Omental fat pad (tissue), 4 donors: ENCODE data around the gene JMJD1C. TPM values are rescaled to one million over a fixed set of nuclear protein-coding genes. Genes with fewer than 3 reads are reported as not detected.

Experiments used
- ATAC-seq: fragments of 150-250 bp; one replicate; pipeline ENCODE4 v1.9.1; 2016; ENCODE audit warnings: mild to moderate bottlenecking, moderate library complexity; ENCODE audit not compliant: low FRiP score
- DNase-seq: peaks from one replicate; pipeline ENCODE4 v3.0.0-alpha.2; 2019; ENCODE audit warnings: low spot score
- total RNA-seq, 4 donors: library from RNA; depleted of rRNA; stranded (reverse); fragments of >200 nt; gene quantifications; one replicate each; pipeline ENCODE4 v1.1.0, GENCODE V29; 2016
- TF ChIP-seq, protein P1 (sequence below), 3 donors: fragments of 450-650 bp; IDR thresholded peaks; one replicate each; pipeline ENCODE4 v1.5.1; 2016 to 2017; ENCODE audit warnings: antibody characterized with exemption in 3 of 3, mild to moderate bottlenecking in 3 of 3, moderate library complexity in 2 of 3

The JMJD1C gene
- total RNA-seq, 4 donors from 2014 or later, result 99.8 to 179 (median 149) TPM

DNA sequence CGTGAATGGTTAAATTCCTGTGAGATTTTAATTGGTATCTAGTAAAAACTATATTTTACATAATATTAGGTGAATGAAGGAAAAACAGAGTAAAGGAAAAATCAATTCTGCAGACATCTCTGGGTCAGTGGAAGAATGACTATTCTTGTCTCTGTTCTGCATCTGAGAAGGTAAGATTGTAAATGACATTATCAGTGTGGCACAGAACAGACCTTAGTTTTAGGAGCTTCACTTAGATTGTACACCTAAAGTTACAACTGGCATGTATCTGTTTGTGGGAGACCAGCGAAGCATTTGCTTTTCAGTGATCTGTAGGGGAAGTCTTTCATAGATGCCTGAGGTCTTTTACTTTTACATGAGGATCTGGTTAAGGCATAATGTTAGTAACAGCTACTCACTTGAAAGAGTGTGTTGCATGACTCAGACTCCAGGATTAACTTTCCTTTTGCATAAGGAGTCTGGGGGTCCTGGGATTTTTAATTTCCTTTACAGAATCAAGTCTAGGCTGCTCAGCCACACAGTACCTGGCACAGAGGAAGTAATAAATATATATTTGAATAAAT, 56.2 kb downstream of the JMJD1C start:
- DNase-seq, result no peak
- ATAC-seq, result no peak
- TF ChIP-seq, protein P1, sequence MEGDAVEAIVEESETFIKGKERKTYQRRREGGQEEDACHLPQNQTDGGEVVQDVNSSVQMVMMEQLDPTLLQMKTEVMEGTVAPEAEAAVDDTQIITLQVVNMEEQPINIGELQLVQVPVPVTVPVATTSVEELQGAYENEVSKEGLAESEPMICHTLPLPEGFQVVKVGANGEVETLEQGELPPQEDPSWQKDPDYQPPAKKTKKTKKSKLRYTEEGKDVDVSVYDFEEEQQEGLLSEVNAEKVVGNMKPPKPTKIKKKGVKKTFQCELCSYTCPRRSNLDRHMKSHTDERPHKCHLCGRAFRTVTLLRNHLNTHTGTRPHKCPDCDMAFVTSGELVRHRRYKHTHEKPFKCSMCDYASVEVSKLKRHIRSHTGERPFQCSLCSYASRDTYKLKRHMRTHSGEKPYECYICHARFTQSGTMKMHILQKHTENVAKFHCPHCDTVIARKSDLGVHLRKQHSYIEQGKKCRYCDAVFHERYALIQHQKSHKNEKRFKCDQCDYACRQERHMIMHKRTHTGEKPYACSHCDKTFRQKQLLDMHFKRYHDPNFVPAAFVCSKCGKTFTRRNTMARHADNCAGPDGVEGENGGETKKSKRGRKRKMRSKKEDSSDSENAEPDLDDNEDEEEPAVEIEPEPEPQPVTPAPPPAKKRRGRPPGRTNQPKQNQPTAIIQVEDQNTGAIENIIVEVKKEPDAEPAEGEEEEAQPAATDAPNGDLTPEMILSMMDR (IDR thresholded peaks at IDR 0.05), result no peak

DNA sequence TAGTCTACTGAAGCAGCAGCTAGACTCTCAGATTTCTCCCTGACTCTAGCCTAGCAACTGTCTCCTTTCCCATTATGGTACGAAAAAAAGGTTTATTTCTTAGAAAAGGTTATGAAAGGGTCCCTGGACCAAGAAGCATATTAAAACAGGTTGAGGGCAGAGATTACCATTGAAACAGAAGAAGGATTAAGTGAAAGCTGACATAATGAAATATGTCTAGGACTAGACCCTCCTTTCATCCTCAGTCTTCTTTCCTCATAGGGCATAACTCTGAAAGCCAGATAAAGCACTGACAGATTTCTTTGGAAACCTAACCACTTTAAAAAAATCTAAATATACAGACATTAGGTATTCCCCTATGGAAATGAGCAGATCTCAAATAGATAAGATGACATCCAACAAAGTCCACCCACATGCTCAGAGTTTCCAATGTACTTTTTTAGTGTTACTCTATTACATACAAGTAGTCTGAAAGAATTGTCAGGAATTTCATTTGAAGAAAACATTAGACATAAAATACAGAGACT, 58.6 kb downstream of the JMJD1C start:
- ATAC-seq, result no peak
- no peak for DNase-seq
- TF ChIP-seq, protein P1 (IDR thresholded peaks at IDR 0.05), result no peak

DNA sequence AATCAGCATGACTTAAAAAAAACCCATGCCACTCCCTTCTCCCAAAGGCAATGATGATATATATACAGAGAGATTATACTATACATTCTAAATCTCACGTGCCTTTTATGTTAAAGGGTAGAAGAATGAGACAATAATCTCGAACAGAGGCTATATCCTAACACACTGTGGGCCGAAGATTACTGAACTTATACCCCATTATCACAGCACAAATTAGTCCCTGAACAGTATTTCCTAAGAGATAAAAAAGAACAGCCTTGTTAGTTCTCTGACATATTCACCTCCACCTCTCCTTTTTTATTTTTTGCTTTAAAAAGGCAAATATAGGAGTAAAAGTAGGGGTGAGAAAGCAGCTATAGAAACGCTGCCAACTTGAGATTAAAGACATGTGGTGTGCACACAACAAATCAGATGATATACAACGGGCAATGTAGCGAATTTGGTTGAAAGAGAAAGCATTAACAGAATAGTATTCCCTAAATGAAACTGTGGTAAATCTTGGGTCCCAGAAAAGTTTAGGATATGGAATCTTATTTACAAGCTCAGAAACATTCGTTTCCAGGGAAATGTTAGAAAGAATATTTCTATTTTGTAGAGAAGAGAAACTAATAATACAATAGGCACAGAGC, 69.5 kb downstream of the JMJD1C start:
- ATAC-seq (no peak), DNase-seq (no peak)
- TF ChIP-seq, protein P1 (IDR thresholded peaks at IDR 0.05), result no peak

DNA sequence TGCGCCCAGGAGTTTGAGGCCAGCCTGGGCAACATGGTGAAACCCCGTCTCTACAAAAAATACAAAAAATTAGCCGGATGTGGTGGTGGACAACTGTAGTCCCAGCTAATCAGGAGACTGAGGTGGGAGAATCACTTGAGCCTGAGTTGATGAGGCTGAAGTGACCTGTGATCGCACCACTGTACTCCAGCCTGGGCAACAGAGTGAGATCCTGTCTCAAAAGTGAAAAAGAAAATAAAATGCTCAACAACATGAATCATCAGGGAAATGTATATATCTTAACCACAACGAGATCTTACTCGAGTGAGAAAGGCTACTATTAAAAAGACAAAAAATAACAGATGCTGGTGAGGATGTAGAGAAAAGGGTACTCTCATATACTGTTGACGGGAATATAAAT, 72.7 kb downstream of the JMJD1C start:
- ATAC-seq (no peak), DNase-seq (no peak)
- TF ChIP-seq, protein P1 (IDR thresholded peaks at IDR 0.05), result no peak

DNA sequence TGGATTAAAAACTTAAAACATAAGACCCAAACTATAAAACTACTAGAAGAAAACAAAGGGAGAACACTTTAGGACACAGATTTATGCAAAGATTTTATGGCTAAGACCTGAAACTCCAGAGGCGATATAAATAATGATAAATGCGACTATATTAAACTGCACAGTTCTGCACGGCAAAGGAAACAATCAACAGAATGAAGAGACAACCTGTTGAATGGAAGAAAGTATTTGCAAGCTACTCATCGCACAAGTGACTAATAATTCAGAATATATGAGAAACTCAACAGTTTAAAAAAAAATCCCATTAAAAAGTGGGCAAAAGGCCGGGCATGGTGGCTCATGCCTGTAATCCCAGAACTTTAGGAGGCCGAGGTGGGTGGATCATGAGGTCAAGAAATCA, 73.6 kb downstream of the JMJD1C start:
- no peak for DNase-seq
- TF ChIP-seq, protein P1 (IDR thresholded peaks at IDR 0.05), result no peak
- no peak for ATAC-seq

DNA sequence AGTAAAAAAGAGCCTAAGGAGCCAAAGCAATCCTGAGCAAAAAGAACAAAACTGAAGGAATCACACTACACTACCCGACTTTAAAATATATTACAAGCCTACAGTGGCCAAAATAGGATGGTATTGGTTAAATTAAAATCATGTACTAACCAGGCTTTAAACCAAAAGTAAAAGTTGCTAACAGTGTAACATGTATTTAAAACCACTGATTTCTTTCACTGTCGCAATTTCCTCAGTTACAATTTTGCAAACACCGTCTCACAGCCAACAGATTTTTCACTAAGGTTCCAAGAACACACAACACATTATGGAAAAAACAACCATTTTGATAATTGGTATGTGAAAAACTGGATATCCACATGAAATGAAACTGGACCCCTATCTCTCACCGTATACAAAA, 74.0 kb downstream of the JMJD1C start:
- DNase-seq, result no peak
- ATAC-seq, result no peak

More for the DNA sequence above, 74.0 kb downstream of the JMJD1C start:
- TF ChIP-seq, protein P1 (IDR thresholded peaks at IDR 0.05), result no peak
